GM19025 (cell line): ENCODE measurements around the gene CSE1L.
"Not testable (repeated sequence)": the region's sequence is repeated elsewhere in the genome, so short reads cannot be mapped to it uniquely, and the experiment has no call there.

Experiments used
- ATAC-seq: cut with Tn5 transposase; IDR thresholded peaks from one replicate; pipeline ENCODE4 v1.9.1; 2021; ENCODE audit warnings: mild to moderate bottlenecking, low read depth, moderate library complexity; ENCODE audit not compliant: unreplicated experiment

Gene CSE1L

GRCh38 chr20:49115564-49115963, 69.5 kb downstream of the CSE1L start:
- no peak for ATAC-seq

GRCh38 chr20:49118307-49118706, 72.2 kb downstream of the CSE1L start:
- ATAC-seq, result no peak

DNA sequence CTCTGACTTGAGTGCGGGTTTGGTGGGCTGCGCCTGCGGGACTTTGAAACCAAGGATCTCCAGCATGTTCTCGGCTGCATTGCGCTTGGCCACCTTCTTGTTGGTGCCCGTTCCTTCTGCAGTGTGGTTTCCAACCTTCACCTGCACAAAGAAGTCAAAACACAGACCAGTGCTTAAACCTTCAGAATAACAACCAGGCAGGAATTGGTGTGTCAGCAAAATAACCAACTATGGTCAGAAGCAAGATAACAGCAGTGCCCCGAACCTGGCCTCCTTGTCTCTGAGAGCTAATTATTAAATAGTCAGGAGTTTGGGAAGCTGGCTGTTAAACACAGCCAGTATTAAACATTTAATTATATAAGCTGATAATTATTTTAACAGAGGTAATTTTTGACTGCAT, 73.9 kb downstream of the CSE1L start:
- ATAC-seq, result no peak

- ATAC-seq, result no peak
Measured at GRCh38 chr20:49122920-49123319, 76.8 kb downstream of the CSE1L start.

DNA sequence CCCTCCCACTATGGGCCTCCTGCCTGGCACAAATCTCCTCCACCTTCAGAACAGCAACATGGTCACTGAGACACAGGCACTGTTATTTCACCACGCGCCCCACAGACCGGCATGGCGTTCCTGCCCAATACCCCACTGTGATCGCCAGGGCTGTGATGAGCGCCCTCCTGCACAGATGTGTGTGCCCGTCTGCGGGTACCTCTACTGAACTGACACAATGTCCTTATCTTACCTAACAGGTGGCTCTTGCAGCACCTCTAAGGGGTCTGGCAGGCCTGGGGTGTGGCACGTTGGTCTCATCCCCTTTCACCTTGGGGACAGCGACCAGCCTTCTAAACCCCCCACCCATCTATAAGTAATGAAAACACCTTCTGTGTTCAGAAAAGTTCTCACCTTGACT, 77.9 kb downstream of the CSE1L start:
- no peak for ATAC-seq

DNA sequence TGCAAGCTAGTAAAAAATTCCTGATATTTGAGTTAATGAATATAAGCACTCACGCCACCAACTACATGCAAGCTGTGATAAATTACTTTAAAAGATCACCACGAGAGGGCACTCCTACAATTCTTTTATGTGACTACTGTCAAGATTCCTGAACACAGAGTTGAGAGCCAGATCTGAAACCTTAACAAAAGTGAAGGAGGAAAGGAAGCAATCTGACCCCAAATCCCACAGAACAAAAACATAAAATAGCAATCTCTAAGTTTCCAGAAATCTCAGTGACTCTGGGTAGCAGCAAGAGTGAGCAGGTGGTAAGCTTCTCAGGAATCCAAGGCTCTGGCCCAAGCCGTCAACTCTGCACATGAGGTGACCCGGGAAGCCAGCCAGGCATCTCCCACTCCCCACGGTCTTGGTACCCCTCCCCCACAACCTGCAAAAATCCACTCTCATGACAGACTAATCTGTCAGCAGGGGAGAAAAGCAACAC, 86.9 kb downstream of the CSE1L start:
- ATAC-seq, result no peak

DNA sequence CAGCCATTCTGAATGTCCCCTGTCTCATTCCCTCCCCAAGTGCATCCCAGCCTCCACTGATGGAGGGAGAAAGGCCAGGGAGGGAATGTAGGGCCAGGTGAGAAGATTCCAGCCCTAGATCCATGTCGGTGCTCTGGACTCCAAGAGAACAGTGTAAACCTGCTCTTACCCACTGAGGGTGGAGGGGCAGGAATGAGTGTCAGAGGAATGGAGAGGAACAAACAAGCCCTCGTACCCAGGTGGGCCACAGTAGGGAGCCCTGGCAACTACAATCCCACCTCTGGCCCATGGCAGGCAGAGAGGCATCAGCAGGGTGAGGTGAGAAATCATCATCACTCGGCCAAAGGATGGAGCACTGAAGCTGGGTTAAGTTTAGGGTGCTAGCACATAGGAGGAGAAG, 87.5 kb downstream of the CSE1L start:
- no peak for ATAC-seq

DNA sequence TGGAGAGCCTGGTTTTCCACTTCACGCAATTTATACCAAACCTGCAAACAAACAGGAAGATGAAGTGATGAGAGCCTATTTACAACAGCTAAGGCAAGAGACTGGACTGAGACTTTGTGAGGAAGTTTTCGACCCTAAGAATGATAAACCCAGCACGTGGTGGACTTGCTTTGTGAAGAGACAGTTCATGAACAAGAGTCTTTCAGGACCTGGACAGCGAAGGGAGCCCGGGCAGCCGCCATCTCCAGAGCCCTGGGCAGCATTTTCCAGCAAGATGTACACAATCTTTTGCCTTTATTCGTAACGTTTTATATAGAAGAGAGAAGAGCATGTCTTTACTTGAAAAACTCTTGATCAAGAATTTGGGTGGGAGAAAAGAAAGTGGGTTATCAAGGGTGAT, 88.7 kb downstream of the CSE1L start:
- not testable (repeated sequence) for ATAC-seq

DNA sequence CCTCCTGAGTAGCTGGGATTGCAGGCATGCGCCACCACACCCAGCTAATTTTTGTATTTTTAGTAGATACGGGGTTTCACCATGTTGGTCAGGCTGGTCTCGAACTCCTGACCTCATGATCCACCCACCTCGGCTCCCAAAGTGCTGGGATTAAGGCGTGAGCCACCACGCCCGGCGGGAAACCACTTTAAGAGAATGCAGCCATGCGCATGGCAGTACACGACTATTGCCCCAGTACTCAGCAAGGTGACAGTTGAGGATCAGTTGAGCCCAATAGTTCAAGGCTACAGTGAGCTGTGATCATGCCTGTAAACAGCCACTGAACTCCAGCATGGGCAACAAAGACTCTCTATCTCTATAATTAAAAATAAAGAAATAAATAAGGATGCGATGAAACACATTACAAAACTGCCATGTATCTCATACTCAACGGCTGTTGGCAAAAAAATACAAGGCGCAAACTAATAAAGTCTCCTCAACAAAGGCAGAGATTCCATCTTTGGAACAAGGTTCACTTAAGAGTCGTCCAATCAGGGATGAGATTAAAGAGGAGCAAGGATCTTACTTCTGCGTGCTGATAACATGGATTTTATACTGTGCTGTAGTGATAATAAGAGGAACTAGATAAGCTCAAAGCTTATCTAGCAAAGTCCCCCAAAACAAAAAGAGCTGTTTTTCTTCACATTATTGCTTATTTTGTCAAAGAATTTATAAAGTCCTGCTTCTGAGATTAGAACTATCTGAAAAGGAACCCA, 90.9 kb downstream of the CSE1L start:
- ATAC-seq, result no peak

- no peak for ATAC-seq
Measured at GRCh38 chr20:49138431-49138830, 92.3 kb downstream of the CSE1L start.

DNA sequence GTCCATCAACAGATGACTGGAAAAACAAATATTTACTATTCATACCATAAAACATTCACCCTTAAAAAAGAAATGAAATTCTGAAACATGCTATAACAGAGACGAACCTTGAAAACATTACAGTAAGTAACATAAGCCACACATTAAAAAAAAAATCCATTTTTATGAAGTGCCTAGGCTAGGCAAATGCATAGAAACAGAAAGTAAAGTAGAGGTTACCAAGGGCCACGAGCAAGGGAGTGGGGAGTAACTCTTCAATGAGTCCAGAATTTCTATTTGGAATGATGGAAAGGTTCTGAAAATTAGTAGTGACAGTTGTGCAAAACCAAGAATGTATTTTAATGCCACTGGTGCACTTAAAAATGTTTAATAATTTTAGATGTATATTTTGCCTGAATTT, 94.3 kb downstream of the CSE1L start:
- no peak for ATAC-seq

DNA sequence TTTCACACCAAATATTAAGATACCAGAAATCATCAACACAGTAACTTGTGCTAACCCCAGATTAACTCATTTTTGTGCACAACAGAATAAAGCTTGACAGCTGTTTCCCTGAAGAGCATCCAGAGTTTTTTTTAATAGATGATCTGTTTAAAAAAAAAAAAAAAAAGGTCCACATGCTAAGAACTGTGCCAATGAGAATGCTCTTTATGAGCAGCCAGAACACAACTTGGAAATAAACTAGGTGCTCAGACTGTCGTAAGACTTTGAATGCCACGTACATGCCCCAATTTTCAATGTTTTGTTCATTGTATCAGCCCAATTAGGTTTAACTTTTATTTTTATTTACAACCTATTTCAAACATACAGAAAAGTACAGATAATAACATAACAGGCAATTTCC, 94.7 kb downstream of the CSE1L start:
- no peak for ATAC-seq
